Ecto neural progenitor cell (in vitro differentiated cells): ENCODE data around the gene CCDC71.

ENCODE experiments used
- DNase-seq: peaks from one replicate; pipeline ENCODE4 v3.0.0-alpha.2; 2018; ENCODE audit warnings: low spot score

Gene CCDC71

DNA sequence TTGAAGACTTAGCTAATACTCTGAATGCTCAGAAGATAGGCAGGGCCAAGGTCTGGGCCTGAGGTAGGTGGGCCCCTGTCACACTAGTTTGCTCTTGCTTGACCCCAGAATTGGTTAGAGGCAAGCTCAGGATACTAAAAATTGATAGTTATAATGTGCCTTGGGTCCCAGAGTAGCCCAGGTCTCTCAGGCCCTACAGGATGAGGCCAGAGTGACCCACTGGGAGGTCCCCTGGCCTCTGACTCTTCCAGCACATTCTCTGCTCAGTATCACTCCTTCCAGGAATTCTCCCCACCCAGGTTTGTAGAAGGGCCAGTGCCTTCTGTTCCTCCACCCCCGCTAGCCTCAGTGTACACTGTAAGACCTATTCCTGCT, 4.6 kb upstream of the CCDC71 start:
- no peak for DNase-seq

DNA sequence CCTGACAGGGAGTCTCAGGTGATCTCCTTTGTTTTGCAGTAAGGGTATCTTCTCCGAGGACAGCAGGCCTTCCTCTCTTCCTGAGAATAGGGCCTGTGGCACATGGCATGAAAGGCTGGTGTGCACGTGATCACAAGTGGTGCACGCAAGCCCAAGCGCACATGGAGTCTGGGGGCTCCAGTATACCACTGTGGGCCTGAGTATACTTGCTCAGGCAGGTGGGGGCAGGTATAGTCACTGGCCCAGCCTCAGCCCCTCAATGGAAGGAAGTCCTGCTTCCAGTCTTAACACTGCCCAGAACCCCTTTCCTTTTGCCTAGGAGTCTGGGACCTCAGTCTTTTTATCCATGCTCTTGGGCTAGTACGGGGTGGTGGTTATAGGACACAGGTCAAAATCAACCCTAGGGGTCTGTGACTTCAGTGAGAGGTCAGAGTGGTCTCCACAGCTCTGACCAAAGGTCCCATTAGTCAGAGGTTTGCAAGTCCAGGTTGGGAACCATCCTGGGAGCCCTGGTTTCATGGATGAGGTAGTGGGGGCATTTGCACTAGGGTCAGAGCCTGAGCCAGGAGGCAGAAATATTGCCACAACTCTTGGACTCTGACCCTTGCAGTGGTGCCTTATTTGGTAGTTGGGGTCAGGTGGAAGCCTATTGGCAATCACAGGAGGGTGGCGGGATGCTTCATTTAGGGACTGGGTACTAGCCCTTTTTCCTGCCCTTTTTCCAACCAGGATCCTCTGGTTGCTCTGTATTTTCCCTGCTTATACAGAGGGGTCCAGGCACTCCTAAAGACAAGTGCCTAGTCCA, 823 bp upstream of the CCDC71 start:
- DNase-seq, result no peak

DNA sequence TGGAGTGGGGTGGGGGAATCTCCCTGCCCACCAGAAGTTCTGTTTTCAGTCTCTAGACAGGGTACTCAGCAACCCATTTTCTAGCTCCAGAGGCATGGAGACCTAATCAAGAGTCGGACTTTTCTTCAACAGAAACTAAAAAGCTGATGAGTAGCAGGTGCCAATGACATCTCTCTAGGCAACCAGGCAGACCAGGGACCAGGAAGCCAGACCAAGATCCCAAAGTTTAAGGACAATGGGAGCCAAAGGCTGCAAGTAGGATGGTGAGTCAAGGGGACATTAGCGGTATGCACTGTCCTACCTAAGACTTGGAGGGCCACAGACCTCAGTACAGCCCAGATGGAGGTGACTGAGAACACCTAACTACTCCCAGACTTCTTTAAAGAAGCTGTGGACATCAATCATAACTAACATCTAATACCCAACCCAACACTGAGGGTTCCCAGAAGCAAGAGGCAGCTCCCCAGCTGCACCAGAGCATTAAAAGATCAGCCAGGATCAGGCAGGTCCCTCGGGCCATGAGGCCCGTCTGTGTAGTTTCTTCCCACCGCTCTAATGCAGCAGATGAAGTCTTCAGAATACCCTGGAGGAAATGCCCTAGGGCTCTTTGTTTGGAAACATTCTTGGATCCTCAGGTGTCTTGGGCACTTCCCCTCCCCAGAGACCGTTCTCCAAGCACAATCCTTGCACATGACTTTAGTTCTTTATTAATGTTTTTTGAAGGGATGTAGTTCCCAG, 979 bp downstream of the CCDC71 start:
- no peak for DNase-seq

DNA sequence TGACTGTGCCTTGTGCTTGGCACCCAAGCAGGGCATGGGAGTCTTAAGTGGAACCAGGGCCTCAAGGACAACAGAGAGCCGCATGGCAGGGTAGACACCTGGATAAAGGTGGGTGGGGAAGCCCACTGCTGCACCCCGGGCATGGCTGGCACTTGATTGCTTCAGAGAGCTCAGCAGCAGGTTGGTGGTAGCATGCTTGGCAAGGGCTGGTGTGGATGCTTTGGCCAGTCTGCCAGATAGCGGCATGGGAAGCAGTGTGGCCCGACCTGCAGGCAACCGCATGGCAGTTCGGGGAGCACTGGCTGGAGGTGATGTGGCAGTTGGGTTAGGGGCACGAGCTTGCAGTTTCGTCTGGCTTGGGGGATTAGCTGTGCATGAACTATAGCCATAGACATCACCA, 2.5 kb downstream of the CCDC71 start:
- no peak for DNase-seq

DNA sequence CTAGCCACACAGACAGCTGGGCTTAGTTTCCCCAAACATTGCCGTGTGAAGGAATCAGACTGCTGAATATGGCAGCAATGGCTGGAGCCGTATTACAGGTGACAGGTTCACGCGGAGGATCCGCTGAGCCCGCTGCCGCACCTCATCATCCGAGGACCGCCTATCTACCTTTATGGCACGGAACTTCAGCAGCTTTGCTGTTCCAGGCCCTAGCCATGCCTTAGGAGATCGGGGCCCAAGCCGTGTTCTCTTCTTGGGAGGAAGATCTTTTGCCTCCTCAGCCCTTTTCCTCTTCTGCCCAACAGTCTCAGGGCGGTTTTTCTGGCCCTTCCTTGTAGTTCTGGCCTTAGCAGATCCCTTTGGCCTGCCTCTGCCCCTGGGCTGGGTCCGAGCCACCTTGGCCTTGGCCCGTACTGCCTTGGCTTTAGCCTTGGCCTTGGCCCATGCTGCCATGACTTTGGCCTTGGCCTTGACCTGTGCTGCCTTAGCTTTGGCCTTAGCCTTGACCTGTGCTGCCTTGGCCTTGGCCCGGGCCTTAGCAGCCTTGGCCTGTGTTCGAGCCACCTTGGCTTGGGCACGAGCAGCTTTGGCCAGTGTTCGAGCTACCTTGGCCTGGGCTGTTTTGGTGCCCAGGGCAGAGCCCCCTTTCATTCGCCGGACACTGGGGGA, 3.2 kb downstream of the CCDC71 start:
- DNase-seq, result no peak

DNA sequence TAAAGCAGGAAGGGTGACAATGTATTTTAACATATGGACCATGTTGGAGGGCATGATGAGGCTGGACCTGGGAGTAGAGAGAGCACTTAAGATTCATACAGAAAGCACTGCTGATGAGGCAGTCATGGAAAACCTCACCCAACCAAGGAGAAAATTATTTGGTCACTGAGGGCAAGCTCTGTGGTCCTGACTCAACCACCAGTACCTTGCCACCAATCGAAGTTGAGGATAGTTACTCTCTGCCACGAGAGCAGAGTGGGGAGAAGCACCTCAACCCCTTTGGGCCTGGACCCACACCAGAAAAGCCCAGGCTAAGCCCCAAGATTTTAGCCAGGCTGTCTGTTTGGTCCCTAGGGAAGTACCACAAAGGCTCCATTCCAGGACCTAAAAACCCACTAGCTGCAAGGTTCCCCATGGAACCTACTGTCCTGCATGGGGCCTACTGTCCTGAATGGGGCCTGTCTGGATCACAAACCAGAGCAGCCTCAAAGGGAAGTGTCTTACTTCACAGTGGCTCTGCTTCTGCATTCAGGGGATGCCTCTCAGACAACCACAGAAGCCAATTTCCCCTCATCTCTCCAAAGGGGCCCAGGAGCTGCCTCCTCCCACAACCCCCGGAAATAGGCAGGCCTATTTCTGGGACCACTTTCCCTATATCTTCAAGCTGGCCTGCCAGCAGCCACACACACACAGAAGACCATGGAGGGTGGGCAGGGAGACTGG, 4.2 kb downstream of the CCDC71 start:
- DNase-seq, result no peak

DNA sequence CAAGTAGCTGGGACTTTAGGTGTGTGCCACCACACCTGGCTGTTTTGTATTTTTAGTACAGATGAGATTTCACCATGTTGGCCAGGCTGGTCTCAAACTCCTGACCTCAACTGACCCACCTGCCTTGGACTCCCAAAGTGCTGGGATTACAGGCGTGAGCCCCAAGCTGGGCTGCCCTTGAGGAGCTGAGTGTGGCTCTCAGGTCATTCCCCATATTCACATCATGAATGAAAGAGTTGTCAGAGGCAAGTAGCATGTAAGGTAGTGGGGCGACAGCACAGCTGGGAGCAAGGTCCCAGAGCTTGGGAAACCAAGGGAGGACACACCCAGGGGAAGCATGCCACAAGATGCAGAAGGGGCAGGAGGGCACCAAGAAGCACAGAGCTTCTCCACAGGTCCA, 4.9 kb downstream of the CCDC71 start:
- DNase-seq, result no peak

DNA sequence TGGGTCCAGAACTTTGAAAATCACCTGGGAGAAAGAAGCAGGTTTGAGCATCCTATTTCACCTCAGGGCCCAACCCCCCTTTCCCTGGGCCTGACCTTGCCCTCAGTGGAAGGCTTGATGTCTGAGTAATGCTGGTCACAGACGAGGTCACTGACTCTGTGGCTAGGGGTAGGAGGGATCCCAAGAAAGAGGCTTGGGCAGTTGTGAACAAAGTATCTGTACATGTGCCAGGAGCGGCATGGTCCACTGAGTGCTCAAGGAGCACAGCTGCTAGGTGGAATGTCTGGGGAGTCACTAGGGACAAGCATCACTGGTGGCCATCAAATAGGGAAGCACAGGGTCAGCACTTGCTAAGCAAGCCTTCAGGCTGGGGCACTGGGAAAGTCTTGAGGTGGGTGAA, 7.3 kb downstream of the CCDC71 start:
- no peak for DNase-seq

DNA sequence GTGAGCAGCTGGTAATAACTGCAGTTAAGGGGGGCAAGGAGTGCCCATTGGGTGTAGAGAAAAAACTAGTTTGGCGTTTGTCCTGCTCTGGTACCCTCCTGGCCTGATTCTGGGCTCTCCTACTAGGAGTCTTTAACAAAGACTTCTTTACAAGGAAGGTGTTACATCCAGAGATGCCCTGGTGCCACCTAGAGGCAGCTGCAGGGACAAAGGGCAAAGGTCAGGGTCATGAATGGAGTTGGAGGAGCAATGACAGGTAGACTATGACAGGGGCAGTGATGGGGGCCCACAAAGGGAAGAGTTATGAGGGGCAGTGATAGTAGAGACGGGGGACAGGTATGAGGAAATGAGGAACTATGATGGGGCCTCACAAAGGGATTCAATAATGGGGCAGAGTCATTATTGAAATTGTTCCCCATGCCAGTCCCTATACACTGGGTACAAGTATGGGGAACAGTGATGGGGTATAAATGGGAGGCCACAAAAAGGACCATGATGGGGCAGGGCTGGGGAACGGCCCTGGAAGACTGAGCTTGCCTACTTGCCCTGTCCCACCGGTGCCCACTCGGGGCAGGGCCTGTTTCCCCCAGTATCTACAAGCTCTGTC, 7.9 kb downstream of the CCDC71 start:
- no peak for DNase-seq

DNA sequence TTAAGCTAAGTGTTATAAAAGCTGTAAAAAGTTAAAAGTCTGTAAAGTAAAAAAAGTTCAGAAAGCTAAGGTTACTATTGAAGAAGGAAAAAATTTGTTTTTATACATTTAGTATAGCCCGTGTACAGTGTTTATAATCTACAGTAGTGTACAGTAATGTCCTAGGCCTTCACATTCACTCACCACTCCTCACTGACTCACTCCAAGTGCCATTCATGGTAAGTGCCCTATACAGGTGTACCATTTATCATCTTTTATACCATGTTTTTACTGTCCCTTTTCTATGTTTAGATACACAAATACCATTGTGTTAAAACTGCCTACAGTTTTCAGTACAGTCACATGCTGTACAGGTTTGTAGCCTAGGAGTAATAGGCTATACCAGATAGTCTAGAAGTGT, 8.8 kb downstream of the CCDC71 start:
- DNase-seq, result no peak

DNA sequence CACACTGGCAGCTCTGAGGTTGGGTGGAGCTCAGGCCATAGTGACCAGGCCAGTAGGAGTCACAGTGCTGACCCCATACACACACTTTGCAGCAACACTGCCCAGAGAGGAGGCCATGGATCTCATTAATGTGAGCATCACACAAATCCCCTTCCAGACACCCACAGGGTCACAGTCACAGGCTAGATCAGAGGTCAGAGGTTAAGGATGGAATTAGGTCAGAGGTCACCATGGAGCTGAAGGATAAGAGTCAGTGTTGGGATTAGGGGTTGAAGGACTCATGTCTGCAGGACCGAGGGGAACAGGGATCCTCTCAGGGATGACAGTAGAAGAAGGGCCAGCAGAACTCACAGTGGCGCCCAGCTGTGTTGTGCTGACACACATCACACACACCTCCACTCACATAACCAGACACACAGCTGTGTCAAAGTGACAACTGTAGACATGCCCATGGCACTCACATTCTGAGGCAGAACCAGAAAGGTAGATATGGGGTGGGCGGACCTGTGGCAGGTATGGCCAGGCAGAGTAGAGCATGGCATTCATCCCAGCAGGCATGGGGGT, 12.7 kb downstream of the CCDC71 start:
- no peak for DNase-seq

DNA sequence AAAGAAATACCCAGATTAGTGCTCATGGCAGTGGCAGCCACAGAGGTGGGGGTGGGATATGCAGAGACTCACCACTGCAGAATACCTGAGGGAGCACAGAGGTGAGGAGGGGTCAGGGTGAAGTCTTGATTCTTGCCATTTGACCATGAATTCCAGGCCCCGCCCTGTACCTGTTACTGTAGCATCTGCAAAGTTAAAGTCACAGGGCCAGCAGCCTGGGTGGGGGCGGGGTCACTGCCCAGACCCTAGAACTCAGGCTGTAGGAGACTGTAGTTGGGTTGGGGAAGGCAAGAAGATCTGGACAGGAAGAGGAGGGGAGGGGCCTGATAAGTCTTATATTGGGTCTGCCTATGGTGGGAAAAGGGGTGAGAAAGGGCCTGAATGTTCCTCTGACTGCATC, 14.5 kb downstream of the CCDC71 start:
- no peak for DNase-seq

DNA sequence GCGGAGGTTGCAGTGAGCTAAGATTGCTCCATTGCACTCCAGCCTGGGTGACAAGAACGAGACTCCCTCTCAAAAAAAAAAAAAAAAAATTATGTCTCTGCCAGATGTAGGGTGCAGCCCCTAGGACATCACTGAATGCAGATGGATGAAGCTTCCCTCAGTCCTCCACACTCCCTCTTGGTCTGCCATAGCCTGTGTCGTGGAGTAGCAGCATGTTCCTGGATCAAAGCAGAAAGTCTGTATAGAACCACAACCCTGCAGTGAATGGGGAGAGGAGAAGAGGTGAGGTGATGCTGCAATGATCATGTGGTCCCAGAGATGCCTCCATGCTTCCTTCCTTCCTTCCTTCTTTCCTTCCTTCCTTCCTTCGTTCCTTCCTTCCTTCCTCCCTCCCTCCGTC, 18.0 kb downstream of the CCDC71 start:
- DNase-seq, result no peak

DNA sequence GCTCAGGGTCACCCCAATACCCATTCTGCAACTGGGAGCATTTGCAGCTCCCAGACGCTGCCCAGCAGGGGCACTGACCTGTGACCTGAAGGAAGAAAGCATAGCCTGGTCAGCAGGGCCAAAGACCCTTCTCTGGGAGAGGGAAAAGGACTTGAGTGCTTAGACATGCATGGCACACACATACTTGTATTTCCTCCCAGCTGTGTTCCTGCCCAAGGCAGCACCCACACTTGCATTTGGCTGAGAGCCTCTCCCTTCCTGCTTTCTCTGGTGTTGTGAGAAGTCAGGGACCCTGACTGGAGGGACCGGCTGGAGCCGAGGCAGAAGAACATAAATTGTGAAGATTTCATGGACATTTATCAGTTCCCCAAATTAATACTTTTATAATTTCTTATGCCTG, 26.1 kb downstream of the CCDC71 start:
- no peak for DNase-seq

DNA sequence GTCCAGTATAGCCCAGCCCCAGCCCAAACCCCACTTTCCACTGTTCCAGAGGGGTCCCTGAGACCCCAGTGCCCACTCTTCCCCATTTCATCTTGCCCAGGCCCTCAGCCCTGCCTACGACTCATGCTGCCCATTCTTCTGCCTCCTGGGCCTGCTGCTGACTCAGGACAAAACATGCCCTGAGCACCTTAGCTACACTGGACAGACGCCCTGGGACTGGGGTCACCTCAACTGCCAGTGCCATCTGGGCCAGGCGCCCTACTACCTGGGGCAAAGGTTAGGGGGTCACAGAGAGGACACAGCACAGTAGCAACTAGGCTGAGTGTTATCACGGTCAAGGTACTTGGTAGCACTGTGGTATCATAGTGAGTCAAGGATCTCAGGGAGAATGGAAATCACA, 30.6 kb downstream of the CCDC71 start:
- no peak for DNase-seq

DNA sequence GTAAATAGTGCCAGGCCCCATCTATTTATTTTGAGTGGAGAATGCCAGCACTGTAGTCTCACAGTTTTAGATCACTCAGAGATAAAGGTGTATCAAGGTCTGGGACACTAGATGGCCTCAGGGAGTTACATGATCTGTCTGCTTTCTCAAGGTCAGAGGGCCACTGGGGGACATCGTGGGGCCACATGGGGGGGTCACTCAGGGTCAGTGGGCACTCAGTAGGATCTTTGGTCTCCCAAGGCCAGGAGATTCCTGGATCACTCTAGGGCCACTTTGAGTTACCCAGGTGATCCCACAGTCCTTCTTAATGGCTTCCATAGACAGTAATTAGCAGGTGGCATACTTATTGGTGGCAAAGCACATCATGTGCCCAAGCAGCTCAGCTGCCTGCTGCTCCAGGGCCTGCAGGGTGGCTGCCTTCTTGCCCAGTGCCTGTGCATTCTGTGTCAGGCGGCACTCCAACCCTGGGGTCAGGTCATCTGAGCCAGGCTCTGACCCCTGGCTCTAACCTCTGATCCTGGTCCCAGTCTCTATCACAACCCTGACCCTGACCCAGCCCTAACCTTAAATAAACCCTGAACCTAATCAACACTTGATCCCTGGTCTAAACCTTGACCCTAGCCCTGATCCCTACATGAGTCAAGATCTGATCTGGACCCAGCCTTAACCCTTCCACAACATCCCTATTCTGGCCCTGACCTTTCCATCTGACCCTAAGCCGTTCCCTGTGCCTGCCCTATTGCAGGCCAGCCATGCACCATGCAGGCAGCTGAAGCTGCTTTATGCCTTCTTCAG, 31.5 kb downstream of the CCDC71 start:
- DNase-seq, result no peak

DNA sequence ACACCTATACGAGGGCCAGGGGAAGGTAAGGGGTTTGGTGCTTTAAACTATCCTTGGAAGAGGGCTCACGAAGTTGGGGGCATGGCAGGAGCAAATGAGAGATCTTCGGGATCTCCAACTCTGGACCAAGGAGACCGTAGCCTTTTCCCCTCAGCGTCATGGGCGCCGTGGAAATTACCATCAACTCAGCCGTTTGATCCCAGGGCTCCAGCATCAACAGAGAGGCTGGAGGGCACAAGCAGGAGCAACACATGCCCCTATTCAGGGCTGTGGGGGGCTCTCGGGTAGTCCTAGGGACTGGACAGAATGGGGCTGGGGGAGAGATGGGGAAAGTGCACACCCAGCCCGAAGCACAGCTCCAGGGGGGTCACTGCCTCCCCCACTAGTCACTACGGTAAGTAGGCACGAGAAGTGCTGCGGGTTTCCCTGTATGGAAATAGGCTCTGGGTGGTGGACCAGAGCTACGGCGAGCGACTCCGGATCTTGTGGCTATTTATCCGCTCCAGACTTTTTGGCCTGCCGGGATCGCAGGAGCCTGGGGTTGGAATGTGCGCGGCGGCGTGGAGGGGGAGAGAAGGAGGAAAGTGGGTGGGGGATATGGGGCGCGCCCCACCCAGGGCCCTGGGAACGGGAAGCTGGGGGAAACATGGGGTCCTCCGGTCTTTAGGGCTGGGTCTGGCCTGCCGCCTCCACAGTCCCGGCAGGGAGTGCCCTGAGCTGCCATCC, 32.7 kb downstream of the CCDC71 start:
- DNase-seq, result peak; percentile 89

DNA sequence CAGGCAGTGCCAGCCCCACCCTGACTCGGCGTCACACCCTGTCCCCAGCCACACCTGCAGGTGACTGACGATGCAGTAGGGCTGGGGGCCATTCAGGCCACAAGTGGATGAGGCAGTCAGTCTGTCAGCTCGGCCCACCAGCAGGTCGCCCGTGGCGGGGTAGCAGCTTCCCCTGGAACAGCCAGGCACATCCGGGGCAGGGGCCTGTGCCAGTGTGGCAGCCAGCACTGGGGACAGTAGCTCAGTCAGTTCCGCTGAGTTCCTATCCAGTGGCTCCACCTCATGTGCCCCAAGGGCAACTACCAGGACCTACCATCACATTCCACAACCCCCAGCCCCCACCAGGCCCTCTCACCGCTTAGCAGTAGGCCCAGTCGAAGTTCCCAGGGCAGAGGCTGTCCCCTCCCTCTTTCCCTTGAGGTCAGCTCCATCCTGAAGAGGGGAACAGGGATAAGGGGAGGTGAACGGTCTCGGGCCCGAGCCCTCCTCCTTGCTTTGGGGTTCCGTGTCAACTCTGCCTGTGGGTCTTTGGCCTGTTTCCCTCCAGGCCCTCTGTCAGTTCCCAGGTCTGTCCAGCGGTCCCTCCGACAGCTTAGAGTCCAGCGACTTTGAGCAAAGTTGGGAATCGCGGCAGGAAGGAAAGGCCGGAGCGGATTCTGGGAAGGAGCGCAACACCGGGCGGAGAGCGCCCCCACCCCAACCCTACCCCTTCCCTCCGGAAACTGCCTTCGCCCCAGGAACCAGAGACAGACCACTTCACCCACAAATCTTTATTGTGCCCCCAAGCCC, 33.5 kb downstream of the CCDC71 start, which contains the start of gene LAMB2:
Gene LAMB2 (minus strand): TSS at position 614 of the 789 bp plus-strand sequence. CDS start 183 bp downstream, at position 431.
- DNase-seq, result peak; percentile 86

DNA sequence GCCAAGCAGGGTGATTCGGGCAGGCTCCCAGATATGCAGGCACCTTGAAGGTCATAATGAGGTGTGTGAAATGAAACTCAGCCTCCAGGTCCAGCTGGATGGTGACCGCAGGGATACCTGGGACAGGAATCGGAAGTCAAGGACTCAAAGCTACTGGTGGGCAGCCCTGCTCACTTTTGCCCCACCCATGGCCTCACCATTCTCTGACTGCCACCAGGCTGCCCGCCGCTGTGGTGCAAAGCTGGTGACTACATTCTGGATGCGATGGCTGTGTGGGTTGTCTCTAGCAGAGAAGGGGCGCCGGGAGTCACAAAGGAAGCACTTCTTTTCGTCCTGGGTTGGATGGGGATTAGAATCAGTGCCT, 34.1 kb downstream of the CCDC71 start:
- no peak for DNase-seq
